22Rv1 (cell line): ENCODE results near the gene SNX9.
"Not testable (repeated sequence)": the region's sequence is repeated elsewhere in the genome, so short reads cannot be mapped to it uniquely, and the experiment has no call there.

Experiments used
- CTCF ChIP-seq: fragments of 450-650 bp; IDR thresholded peaks from 2 replicates; pipeline ENCODE4 v1.5.1; 2017; ENCODE audit warnings: mild to moderate bottlenecking
- ZFX ChIP-seq: fragments of 450-650 bp; IDR thresholded peaks from 2 replicates; pipeline ENCODE4 v1.6.1; 2017; ENCODE audit warnings: antibody characterized with exemption, borderline replicate concordance

- TF ChIP-seq CTCF, ZFX: not testable (repeated sequence)
Observed at GRCh38 chr6:157855804-157856203, 32.8 kb downstream of the SNX9 start.
